HuH-7 (cell line): ENCODE data around the gene MARVELD1.

ENCODE experiments used
- DNase-seq: peaks from one replicate; pipeline ENCODE4 v3.0.0; 2011; ENCODE audit warnings: low spot score

MARVELD1 gene

DNA sequence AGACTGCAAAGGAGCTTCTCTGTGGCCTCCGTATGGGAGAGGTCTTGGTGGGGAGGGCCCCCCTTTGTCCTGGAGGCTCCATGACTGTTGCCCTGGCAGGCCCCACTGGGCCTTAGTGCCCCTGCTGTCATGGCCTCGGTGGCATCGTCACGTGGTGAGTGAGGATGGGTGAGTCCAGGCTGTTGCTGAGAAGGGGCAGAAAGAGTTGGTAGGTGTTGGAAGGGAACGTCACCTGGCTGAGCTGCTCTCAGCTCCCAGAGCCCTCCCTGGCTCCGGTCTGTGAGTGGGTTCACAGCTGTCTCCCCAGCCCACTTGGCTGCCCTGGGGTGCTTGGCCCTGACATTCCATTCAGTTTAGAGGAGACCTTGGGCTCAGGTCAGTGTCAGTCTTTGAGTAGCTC lies 42.2 kb downstream of the MARVELD1 start:
- DNase-seq, result no peak

DNA sequence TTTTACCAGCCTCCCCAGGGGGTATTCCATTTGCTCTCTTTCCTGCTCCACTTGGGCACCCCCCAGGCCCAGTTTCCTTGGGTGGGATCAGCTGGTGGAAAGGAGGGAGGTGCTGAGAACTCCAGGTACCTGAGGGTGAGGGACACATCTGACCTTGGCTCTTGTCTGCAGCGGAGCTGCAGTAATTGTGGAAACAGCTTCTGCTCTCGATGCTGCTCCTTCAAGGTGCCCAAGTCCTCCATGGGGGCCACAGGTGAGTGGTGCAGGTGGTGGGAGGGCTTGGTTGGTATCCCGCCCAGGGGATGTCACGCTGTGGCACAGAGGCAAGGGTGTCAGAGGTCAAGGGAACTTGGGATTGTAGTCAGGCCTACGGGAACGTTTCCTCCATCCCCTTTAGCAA lies 43.9 kb downstream of the MARVELD1 start:
- DNase-seq, result no peak

DNA sequence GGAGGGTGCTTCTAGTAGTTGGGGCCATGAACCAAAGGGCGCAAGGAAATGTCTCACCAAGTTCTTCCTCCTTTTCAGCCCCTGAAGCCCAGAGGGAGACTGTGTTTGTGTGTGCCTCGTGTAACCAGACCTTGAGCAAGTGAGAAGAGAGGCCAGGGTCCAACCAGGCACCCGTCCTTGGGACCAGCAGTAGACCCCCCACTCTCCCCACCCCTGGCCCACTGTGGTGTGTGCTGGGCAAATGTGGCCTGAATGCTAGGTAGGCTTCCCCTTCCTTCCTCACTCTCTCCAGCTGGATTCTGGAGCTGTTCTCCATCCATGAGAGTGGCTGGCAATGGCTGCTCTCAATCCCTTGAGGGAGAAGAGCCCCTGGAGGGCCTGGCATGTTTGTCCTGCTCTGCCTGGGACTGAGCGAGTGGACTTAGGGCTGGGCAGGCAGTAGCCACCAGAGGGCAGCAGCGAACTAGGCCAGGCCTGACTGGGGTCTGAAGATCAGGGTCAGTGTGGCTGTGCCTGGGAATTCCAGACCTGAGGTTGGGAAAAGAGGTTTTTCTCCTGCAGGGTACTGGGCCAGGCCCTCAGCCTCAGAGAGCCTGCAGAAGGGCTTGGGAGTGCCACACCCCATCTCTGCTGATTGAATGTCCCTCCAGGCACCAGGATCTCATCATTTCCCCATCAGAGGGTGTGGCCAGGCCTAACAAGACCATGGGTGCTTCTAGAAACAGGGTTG lies 45.8 kb downstream of the MARVELD1 start:
- DNase-seq, result peak; percentile 95

DNA sequence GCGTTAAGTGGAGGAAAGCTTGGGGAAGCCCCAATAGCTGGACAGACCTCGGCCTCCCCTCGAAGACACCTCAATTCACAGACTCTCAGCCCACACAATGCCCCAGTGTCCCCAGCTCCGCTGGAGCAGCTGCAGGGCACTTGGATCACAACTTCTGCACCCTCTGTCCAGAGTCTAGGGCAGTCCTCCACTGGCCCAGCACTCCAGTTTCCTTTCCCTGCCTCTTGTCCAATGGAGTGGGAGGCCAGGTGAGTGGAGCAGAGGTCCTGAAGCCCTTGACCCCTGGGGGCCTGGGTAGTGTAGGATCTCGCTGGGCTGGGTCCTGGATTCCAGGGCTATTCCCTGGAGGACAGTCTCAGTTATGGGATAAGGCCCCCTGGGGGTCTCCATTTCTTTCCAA lies 46.4 kb downstream of the MARVELD1 start:
- DNase-seq, result no peak

DNA sequence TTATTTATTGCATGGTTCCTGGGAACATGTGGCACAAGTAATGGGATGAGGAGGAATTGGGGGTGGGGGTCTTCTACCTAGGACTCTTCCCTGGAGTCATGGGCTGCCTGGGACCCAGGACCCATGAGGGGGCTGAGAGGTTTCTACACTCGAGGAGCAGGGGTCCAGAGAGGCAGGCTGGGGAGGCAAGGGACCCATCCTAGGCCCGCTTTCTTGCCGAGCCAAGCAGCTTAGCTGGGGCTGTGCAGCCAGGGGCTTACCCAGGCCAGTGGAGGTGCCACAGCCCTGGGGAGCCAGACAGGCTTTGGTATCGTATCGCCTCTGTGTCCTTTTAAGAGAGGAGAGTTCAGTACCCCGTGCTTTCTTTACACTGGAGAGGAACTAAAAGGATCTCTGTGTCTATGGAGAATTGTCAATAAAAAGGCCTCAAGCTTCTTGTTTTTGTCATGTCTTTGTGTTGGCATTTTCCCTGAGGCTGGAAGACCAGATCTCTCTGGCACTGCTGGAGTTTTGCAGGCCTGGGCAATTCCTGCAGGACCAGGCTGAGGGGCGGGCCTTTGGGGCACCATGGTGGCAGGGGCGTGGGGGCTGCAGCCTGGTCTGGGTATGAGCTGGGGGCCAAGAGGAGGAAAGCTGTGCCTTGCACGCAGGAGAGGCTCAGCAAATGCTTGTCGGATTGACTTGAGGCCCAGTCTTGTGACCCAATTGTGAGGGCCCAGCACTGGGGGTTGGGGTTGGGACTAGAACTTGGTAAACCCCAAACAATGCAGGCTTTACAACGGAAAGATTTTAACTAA lies 47.1 kb downstream of the MARVELD1 start:
- no peak for DNase-seq

DNA sequence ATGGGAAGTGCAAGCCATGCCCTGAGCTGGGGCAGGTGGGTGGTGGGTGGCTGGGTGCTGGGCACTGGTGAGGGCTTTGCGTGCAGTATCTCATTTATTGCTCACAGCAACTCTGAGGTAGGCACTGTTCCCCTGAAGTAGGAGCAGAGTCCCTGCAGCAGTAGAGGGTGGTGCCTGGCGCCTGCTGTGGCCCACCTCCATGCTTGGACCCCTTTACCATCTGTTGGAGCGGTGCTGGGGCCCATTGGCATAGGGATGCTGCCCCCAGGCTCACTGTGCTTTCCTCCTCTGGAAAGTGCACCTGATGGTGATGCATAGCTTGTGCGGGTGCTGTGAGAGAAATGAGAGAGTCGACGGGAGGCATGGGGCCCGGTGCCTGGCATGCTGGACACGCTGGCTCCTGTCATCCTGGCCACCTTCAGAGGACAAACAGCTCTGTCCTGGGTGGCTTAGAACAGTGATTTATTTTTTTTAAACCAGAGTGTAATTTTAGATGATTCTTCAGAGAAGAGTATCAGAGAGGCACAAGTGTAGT lies 47.9 kb downstream of the MARVELD1 start:
- DNase-seq, result no peak

DNA sequence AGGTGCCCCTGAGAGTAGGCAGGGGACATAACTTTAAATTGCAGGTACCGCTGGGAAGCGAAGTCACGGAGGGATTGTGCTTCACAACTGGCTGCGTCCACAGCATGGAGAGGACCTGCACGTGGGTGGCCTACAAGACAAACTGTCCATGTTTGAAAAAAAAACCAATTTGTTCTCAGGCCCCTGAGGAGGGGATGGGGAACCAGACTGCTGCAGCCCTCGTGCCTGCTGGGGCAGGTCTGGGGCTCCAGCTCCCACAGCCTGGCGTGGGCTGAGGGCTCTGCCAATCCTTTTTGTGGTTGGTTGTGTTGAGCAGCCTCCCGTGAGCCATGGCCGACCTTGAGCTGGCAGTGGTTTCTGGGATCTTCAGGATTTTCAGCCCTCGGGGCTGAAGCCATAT lies 48.5 kb downstream of the MARVELD1 start:
- no peak for DNase-seq

DNA sequence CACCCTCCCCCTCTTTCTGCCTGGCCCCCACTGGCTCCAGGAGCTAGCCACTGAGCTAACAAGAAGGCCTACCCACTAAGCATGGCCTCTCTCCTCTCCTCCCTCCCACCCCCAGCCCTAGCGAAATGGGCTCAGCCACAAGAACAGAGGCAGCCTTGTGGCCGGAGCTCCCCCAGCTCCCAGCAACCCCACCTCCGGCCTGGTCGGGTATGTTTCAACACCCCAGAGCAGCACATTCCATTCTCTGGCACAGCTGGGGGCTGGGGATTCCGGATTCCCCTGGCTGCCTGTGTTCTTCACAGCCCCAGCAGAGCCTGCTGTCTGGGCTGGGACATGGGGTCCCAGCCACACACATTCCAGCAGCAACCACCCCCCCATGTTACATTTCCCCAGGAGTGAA lies 49.3 kb downstream of the MARVELD1 start:
- no peak for DNase-seq

DNA sequence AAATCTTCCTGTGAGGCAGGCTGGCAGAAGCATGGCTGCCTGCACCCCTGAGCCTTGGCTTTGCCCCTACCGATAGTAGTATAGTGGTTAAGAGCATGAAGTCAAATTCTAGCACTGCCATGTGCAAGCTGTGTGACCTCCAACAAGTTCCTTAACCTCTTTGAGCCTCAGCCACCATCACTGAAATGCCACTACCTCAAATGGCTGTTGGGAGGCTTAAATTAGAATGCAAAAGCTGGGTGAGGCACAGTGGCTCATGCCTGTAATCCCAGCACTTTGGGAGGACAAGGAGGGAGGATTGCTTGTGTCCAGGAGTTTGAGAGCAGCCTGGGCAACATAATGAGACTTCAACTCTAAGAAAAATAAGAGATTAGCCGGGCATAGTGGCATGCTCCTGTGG lies 49.9 kb downstream of the MARVELD1 start:
- no peak for DNase-seq

DNA sequence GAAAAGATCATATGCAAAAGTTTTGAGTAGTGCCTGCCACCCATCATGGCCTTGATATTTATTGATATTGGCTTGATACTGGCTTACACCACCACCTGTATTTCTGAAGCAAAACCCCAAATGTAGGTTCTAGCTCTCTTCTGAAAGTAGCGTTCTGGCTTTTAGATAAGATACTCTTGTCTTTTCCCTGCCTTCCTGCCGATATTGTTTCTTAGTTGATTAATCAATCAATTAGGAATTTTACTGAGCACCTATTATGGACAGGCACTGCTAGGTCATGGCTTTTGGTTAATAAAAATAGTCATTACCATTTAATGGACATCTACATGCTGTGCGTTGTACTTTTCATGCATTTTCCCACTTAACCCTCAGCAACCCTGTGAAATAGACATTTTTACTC lies 50.4 kb downstream of the MARVELD1 start:
- DNase-seq, result no peak

DNA sequence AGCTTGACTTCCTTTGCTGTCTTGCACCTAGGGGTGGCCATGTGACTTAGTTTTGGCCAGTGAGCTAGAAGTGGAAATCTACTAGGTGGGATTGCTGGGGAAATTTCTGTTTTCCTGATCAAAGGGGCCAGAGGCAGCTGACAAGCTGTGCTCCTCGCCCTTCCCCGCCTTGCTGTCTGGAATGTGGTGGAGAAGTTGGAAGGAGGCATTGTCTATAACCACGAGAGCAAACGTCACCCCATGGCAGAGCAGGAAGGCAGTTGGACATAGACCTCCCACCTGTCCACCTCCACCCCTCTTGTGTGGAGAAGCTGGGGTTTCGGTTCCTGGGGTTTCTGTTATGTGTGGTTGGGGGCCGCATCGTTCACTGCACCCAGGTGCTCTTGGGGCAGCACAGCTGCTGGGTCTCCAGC lies 51.0 kb downstream of the MARVELD1 start:
- no peak for DNase-seq

DNA sequence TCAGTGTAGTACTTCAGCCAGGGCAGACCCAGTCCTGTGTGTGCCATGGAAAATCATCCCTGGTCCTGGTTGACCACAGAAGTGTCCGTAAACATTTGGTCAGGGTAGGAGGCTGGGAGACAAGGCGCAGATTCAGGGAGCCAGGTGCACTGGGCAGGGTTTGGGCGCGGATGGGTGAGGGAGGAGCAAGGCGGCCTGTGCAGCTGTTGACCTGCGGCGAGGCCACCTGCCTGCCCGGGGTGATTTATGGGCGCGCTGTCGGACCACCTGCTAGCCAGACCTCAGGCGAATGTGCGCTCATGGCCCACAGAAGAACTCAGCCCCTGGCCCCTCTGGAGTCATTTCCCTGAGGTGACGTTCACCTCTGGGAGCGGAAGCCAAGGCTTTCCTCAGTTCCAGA lies 51.7 kb downstream of the MARVELD1 start:
- DNase-seq, result no peak

DNA sequence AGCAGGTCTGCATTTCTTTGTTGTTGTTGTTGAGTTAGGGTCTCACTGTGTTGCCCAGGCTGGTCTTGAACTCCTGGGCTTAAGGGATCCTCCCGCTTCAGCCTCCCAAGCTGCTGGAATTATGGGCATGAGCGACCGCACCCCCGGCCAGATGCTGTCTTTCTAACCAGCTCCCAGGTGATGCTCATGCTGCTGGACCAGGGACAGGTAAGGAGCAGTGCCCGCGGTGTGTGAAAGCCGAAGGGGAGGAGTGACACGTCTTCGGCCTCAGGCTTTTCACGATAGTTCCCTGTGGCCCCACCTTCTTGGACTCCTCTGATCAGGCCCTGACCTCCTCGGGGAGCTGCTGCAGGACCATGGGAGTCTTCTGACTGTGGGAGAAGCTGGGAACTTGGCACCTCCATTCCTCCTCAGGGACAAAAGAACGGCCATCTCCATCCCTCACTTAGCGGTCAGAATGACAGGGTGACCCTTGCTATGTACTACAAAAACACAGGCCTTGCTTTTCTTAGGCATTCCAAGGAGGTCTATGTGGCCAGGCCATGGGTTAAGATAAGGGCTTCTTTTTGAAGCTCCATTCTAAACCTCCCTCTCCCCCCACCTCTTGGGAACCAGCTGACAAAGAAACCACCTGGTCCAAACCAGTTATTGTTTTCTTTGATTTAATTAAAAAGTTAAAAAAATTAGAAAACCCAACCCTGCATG lies 52.7 kb downstream of the MARVELD1 start:
- DNase-seq, result no peak

DNA sequence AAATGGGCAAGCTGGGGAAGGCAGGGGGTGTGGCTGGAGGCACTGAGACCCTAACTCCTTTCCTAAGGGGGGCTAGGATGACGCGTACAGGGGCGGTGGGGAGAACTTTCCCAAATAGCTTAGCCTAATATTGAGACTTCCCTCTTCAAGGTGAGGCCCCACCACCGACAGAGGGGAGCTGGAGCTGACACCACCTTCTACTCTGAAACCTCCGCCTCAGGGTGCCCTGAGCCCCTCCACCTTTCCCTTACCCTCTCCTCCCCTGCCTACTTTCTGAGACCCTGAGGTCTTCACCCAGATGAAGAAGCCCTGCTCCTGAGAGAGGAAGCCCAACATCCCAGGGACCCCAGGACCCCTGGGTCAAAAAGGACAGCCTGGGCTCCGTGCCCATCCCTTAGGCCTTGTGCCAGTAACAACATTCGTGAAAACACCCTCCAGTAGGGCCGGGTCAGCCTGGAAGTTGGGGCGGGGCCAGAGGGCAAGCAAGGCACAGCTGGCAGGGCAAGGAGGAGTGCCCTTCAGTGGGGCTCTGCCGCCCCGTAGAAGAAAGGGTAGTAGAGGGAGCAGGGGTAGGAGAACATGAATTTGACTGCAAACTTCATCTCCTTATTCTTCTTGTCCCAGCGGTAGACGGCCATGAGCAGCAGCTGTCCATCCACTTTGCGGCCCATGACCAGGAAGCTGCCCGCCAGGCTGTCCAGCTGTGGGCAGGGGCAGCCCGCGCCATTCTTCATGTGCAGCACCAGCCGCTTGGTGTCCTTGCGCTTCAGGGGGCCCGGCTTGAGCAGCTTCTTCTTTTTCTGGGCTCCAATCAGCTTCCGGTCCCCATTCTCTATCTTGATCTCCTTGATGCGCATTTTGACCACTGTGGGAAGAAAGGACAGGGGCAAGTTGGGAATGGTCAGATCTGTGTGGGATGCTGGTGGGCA lies 53.7 kb downstream of the MARVELD1 start:
- DNase-seq, result no peak
